B cell (primary cell): ENCODE data around the gene AFG3L2. TPM values are rescaled to one million over a fixed set of nuclear protein-coding genes. Genes with fewer than 3 reads are reported as not detected.

Experiments
- ATAC-seq: fragments of 200-7000 bp; cut with Tn5 transposase; one replicate; pipeline ENCODE4 v1.10.0; 2021; ENCODE audit warnings: low read depth, mild to moderate bottlenecking, moderate number of reproducible peaks, moderate library complexity
- CTCF ChIA-PET: fragments of 350-600 bp; sonication (Branson Sonifier 250); formaldehyde crosslinking; loops from one replicate; lab custom pipeline; 2021; ENCODE audit warnings: antibody characterized with exemption, inconsistent platforms; lab: Charles Lee
- POLR2A ChIA-PET: fragments of 350-600 bp; sonication (Branson Sonifier 250); formaldehyde crosslinking; loops from one replicate; lab custom pipeline; 2021; ENCODE audit warnings: antibody characterized with exemption; lab: Charles Lee
- DNase-seq: peaks from one replicate; pipeline ENCODE4 v3.0.0; 2013
- H2AFZ ChIP-seq: 2 replicates; pipeline ENCODE4 v1.6.1; 2012; ENCODE audit warnings: mild to moderate bottlenecking, low read depth, low read length; ENCODE audit not compliant: insufficient read depth, poor library complexity, severe bottlenecking
- H3K27ac ChIP-seq, 2 donors: 1 replicate in 1 of 2; 2 replicates in 1 of 2; pipeline ENCODE4 v1.5.1; 2012 to 2013; ENCODE audit warnings: low read length in 2 of 2, mild to moderate bottlenecking in 2 of 2, moderate library complexity in 1 of 2
- H3K27me3 ChIP-seq, 4 experiments: fragments of 200-600 bp in 1 of 4; sonication (generic) in 1 of 4; replicated peaks in 1 of 4; 1 replicate in 2 of 4; 2 replicates in 2 of 4; pipeline versions ENCODE4 v1.6.1 to v1.7.0; 2013 to 2016; ENCODE audit warnings: low read length in 3 of 4, mild to moderate bottlenecking in 2 of 4, mixed read lengths in 1 of 4, moderate library complexity in 1 of 4; ENCODE audit not compliant: insufficient read depth in 4 of 4, control insufficient read depth in 3 of 4; ENCODE audit errors: control extremely low read depth in 1 of 4
- H3K36me3 ChIP-seq, 2 experiments: replicated peaks in 1 of 2; 1 replicate in 1 of 2; 2 replicates in 1 of 2; pipeline versions ENCODE4 v1.6.1 to v1.7.1; 2013; ENCODE audit warnings: low read length in 1 of 2; ENCODE audit not compliant: insufficient read depth in 2 of 2, control insufficient read depth in 1 of 2; ENCODE audit errors: control extremely low read depth in 1 of 2, extremely low read depth in 1 of 2
- H3K4me1 ChIP-seq, 2 donors: fragments of 200-600 bp in 1 of 2; sonication (generic) in 1 of 2; 1 replicate in 1 of 2; 2 replicates in 1 of 2; pipeline versions ENCODE4 v1.5.1 to v1.6.1; 2013 to 2017; ENCODE audit warnings: low read length in 2 of 2; ENCODE audit not compliant: control insufficient read depth in 2 of 2, insufficient read depth in 2 of 2
- H3K4me2 ChIP-seq: replicated peaks from 2 replicates; pipeline ENCODE3; 2012; ENCODE audit warnings: mild to moderate bottlenecking, low read depth, low read length; ENCODE audit not compliant: poor library complexity, severe bottlenecking
- H3K4me3 ChIP-seq, 5 experiments: fragments of 200-600 bp in 1 of 5; sonication (generic) in 1 of 5; 1 replicate in 3 of 5; 2 replicates in 2 of 5; pipeline versions ENCODE4 v1.5.1 to v1.7.0; 2011 to 2016; ENCODE audit warnings: low read length in 4 of 5, mild to moderate bottlenecking in 4 of 5, low read depth in 2 of 5, control low read depth in 1 of 5, moderate library complexity in 1 of 5; ENCODE audit not compliant: insufficient read depth in 1 of 5; ENCODE audit errors: control extremely low read depth in 1 of 5, extremely low read depth in 1 of 5
- H3K79me2 ChIP-seq: fragments of 200-600 bp; sonication (generic); one replicate; pipeline ENCODE4 v1.6.0; 2016; ENCODE audit warnings: low read length; ENCODE audit not compliant: control insufficient read depth, insufficient read depth
- H3K9ac ChIP-seq: fragments of 200-600 bp; sonication (generic); 2 replicates; pipeline ENCODE4 v1.6.1; 2017; ENCODE audit warnings: mild to moderate bottlenecking, low read length, moderate library complexity
- H3K9me3 ChIP-seq, 3 donors: one replicate each; pipeline versions ENCODE4 v1.6.1 to v1.7.1; 2013; ENCODE audit warnings: low read length in 2 of 3; ENCODE audit not compliant: control insufficient read depth in 2 of 3, insufficient read depth in 1 of 3; ENCODE audit errors: control extremely low read depth in 1 of 3
- H4K20me1 ChIP-seq: 2 replicates; pipeline ENCODE4 v1.6.0; 2012; ENCODE audit warnings: mild to moderate bottlenecking, low read length; ENCODE audit not compliant: insufficient read depth, control insufficient read depth, poor library complexity, severe bottlenecking
- H3K27ac Mint-ChIP-seq: one replicate; pipeline ENCODE4 v1.8.0; 2021; ENCODE audit warnings: mixed read lengths
- H3K27me3 Mint-ChIP-seq: one replicate; pipeline ENCODE4 v1.8.0; 2021; ENCODE audit warnings: mixed read lengths
- H3K4me1 Mint-ChIP-seq: one replicate; pipeline ENCODE4 v1.8.0; 2021; ENCODE audit warnings: mixed read lengths
- H3K4me3 Mint-ChIP-seq: one replicate; pipeline ENCODE4 v1.8.0; 2021; ENCODE audit warnings: mixed read lengths
- H3K9me3 Mint-ChIP-seq: one replicate; pipeline ENCODE4 v1.8.0; 2022; ENCODE audit warnings: mixed read lengths; ENCODE audit not compliant: insufficient read depth
- CTCF ChIP-seq: fragments of 200-600 bp; IDR thresholded peaks from one replicate; pipeline ENCODE4 v1.8.0; 2022; ENCODE audit warnings: antibody characterized with exemption, mild to moderate bottlenecking
- EZH2 ChIP-seq: IDR thresholded peaks from 2 replicates; pipeline ENCODE4 v1.6.1; 2012; ENCODE audit warnings: borderline replicate concordance, low read depth, mild to moderate bottlenecking, moderate library complexity, low read length; ENCODE audit not compliant: insufficient read depth, poor library complexity, severe bottlenecking
- WGBS: methylation state at CpG from one replicate; pipeline ENCODE4 v1.1.5; 2013; ENCODE audit warnings: missing lambda C conversion rate; ENCODE audit not compliant: insufficient coverage; 5-methylcytosine and 5-hydroxymethylcytosine counted together
- intact Hi-C: fragments of 100-400 bp; cut with micrococcal nuclease; formaldehyde crosslinking; loops from one replicate; pipeline ENCODE4 v1.10.0; 2022
- polyA plus RNA-seq: library from polyadenylated mRNA; depleted of rRNA; stranded (reverse); fragments of >200 nt; gene quantifications from 2 replicates; pipeline ENCODE4 v1.2.3, GENCODE V29; 2012
- total RNA-seq, 2 donors: library from RNA; stranded (reverse); fragments of 120-200 nt in 1 of 2; gene quantifications; 1 replicate in 1 of 2; 2 replicates in 1 of 2; pipeline versions ENCODE4 v1.2.3 to v1.2.4, GENCODE V29; 2013 to 2022

AFG3L2 gene
- total and polyA plus RNA-seq, 2 donors (not counting 1 experiment from before 2014, with no cell fraction given), result 11.9 to 40.7 TPM

- WGBS, result 75% methylated on average over 1 of the region's 2 CpGs
Observed at GRCh38 chr18:12373771-12374116, 3.3 kb downstream of the AFG3L2 start.

More at GRCh38 chr18:12373771-12374116, 3.3 kb downstream of the AFG3L2 start:
- no peaks in the 10 kb centered on the region for H3K27me3 Mint-ChIP-seq
- ChIA-PET CTCF (no interaction called here), POLR2A (no interaction called here)
- Histone ChIP-seq H4K20me1 (peaks cover 51% of the 10 kb centered on the region), H3K9ac (no peak overlapping the region), H3K79me2 (peaks cover 78% of the 10 kb centered on the region), H3K9me3 (no peaks in the 10 kb centered on the region), H3K4me1 (peaks cover 10 to 22% of the 10 kb centered on the region in 2 donors), H3K36me3 (peaks cover 4 to 8% of the 10 kb centered on the region in 2 experiments), H3K27me3 (no peaks in the 10 kb centered on the region), H2AFZ (no peak overlapping the region), H3K4me2 (no peak overlapping the region), H3K4me3 (no peak overlapping the region), H3K27ac (no peak overlapping the region)
- peaks cover 35% of the 10 kb centered on the region for H3K4me1 Mint-ChIP-seq
- H3K9me3 Mint-ChIP-seq, result no peaks in the 10 kb centered on the region
- H3K4me3 Mint-ChIP-seq, result peak overlapping the region; percentile 8
- no peak overlapping the region for H3K27ac Mint-ChIP-seq
- DNase-seq (no peak), ATAC-seq (no peak)
- intact Hi-C loops, result no loop called here
- TF ChIP-seq EZH2 (no peak), CTCF (no peak)
